Aortic smooth muscle cell (primary cell): ENCODE results near the gene SPNS3. TPM values are rescaled to one million over a fixed set of nuclear protein-coding genes. Genes with fewer than 3 reads are reported as not detected.

Experiments
- total RNA-seq: library from RNA; depleted of rRNA; stranded (reverse); fragments of >200 nt; gene quantifications from 2 replicates; pipeline ENCODE4 v1.2.3, GENCODE V29; 2014

The SPNS3 gene
- 0.06 TPM in 1 of 2 replicates, not detected in the other for total RNA-seq

DNA sequence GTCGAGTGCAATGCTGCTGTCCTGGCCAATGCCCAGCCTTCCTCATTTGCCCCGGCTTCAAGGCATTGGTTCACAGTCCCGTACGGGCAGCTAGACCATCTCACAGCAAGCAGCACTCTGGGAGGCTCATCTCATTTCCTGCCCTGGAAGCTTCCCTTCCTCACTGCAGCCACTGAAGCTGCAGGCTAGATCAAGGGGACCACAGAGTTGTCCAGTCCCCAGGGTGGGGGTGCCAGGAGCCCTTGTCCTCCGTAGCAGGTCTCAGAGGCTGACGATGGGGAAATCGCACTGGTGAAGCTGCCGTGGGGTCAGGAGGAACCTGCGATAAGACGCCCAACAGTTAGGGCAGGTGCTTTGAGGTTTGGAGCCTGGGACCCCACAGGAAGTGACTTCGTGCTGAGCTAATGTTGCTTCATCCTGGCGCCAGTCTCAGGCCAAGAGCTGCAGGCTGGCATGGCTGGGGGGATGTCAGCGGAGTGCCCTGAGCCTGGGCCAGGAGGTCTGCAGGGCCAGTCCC lies at the start of gene SPNS3:
SPNS3 (plus strand) TSS at position 426 of the 517 bp plus-strand sequence; CDS start at position 454, 28 bp downstream.

GRCh38 chr17:4498461-4499397 lies 65.0 kb downstream of the SPNS3 start, which contains the start of gene SPNS2:
Gene SPNS2, plus strand, starts transcription at chr17:4498881. Its CDS starts 167 bp downstream, at chr17:4499048.

Other genes starting within 250 kb of the SPNS3 start
- gene ANKFY1, start 170.0 kb upstream of the SPNS3 start, total RNA-seq, result 38.8 and 48.1 TPM in 2 replicates
- gene UBE2G1, start 67.3 kb upstream of the SPNS3 start, total RNA-seq, result 19.4 and 21.7 TPM in 2 replicates
- gene SPNS2, start 64.9 kb downstream of the SPNS3 start, total RNA-seq, result 0.19 and 0.66 TPM in 2 replicates
- 26.5 and 59.3 TPM in 2 replicates for gene MYBBP1A, start 121.4 kb downstream of the SPNS3 start, total RNA-seq
- gene GGT6, start 126.6 kb downstream of the SPNS3 start, total RNA-seq, result not detected in 2 replicates
- not detected in 2 replicates for gene SMTNL2, start 150.6 kb downstream of the SPNS3 start, total RNA-seq
- not detected in 2 replicates for gene ALOX15, start 207.7 kb downstream of the SPNS3 start, total RNA-seq